B cell (primary cell): ENCODE data around the gene ITCH.

Experiments used
- EZH2 ChIP-seq: IDR thresholded peaks from 2 replicates; pipeline ENCODE4 v1.6.1; 2012; ENCODE audit warnings: borderline replicate concordance, low read depth, mild to moderate bottlenecking, moderate library complexity, low read length; ENCODE audit not compliant: insufficient read depth, poor library complexity, severe bottlenecking
- TF ChIP-seq, protein P1 (sequence below): fragments of 200-600 bp; IDR thresholded peaks from one replicate; pipeline ENCODE4 v1.8.0; 2022; ENCODE audit warnings: antibody characterized with exemption, mild to moderate bottlenecking

DNA sequence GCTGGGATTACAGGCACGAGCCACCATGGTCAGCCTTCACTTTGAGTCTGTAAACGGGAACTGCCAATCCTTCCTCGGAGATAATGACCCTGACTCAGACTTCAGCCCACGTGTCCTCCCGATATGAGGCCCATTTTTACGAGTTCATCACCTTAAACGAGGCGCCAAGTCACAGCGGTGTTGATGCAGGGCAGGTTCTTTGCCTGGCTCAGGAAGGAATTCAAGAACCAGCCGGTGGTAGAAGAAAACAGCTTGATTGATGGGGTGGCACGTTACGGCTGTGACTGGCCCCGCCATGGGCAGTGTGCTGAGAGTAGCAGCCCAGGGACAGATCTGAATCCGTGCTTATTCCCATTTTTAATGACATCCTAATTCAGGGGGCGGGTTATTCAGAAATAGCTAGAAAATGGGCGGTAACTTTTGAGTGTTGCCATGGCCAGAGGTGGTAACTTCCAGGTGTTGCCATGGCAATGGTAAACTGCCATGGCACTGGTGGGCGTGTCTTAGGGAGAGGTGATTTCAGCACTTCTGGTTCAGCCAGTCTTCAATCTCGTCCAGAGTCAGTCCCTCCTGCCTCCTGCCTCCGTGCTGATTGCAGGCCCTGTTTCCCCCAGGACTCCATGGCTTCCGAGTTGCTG is 186.3 kb downstream of the ITCH start:
- no peak for TF ChIP-seq EZH2
- TF ChIP-seq, protein P1, sequence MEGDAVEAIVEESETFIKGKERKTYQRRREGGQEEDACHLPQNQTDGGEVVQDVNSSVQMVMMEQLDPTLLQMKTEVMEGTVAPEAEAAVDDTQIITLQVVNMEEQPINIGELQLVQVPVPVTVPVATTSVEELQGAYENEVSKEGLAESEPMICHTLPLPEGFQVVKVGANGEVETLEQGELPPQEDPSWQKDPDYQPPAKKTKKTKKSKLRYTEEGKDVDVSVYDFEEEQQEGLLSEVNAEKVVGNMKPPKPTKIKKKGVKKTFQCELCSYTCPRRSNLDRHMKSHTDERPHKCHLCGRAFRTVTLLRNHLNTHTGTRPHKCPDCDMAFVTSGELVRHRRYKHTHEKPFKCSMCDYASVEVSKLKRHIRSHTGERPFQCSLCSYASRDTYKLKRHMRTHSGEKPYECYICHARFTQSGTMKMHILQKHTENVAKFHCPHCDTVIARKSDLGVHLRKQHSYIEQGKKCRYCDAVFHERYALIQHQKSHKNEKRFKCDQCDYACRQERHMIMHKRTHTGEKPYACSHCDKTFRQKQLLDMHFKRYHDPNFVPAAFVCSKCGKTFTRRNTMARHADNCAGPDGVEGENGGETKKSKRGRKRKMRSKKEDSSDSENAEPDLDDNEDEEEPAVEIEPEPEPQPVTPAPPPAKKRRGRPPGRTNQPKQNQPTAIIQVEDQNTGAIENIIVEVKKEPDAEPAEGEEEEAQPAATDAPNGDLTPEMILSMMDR, result no peak
